ENCODE measurements around the gene SUCO. TPM values are rescaled to one million over a fixed set of nuclear protein-coding genes. Genes with fewer than 3 reads are reported as not detected.
"Not testable (repeated sequence)": the region's sequence is repeated elsewhere in the genome, so short reads cannot be mapped to it uniquely, and the experiment has no call there.

Gene SUCO
- polyA plus RNA-seq, 1 donor (not counting 4 experiments of a cell fraction or from before 2014, with no cell fraction given): 13.8 TPM

DNA sequence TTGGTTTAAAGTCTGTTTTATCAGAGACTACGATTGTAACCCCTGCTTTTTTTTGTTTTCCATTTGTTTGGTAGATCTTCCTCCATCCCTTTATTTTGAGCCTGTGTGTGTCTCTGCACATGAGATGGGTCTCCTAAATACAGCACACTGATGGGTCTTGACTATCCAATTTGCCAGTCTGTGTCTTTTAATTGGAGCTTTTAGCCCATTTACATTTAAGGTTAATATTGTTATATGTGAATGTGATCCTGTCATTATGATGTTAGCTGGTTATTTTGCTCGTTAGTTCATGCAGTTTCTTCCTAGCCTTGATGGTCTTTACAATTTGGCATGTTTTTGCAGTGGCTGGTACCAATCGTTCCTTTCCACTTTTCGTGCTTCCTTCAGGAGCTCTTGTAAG is 62.1 kb downstream of the SUCO start:
- DNase-seq (ENCODE audit: low read depth, low spot score); dilution Hi-C loops (cut with MboI; ENCODE audit: extremely low pct_ligation_motif_present, low sequenced_read_pairs); H3K4me1 ChIP-seq (ENCODE audit: control insufficient read depth, extremely low read depth, insufficient read depth, low read length); H3K9me3 ChIP-seq (ENCODE audit: control insufficient read depth, low read depth, low read length); H3K27ac ChIP-seq (ENCODE audit: control insufficient read depth, insufficient read depth, low read length); H3K4me3 ChIP-seq (ENCODE audit: control insufficient read depth in 2 of 3, extremely low read depth in 1 of 3, insufficient read depth in 2 of 3, low read depth in 1 of 3, low read length in 3 of 3); H3K79me2 ChIP-seq (ENCODE audit: control insufficient read depth, insufficient read depth, low read length); H3K27me3 ChIP-seq (ENCODE audit: control insufficient read depth, extremely low read depth, insufficient read depth, low read length); FAIRE-seq; H3K9ac ChIP-seq (ENCODE audit: control insufficient read depth, extremely low read depth, insufficient read depth, low read length); H3K9me1 ChIP-seq (ENCODE audit: control insufficient read depth, extremely low read depth, insufficient read depth, low read length); H4K20me1 ChIP-seq (ENCODE audit: control insufficient read depth, extremely low read depth, insufficient read depth, low read length); H2AFZ ChIP-seq (ENCODE audit: control insufficient read depth, low read length); H3K4me2 ChIP-seq (ENCODE audit: control insufficient read depth, extremely low read depth, insufficient read depth, low read depth, low read length): not testable (repeated sequence)
- H3K36me3 ChIP-seq (ENCODE audit: control insufficient read depth in 2 of 2, extremely low read depth in 1 of 2, insufficient read depth in 2 of 2, low read length in 2 of 2): peaks cover 5 to 12% of the 10 kb centered on the region in 2 experiments

DNA sequence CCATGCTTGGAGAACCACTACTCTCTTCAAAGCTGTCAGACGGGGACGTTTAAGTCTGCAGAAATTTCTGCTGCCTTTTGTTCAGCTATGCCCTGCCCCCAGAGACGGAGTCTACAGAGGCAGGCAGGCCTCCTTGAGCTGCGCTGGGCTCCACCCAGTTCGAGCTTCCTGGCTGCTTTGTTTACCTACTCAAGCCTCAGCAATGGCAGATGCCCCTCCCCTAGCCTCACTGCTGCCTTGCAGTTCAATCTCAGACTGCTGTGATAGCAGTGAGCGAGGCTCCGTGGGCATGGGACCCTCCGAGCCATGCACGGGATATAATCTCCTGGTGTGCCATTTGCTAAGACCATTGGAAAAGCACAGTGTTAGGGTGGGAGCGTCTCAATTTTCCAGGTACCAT is 63.8 kb downstream of the SUCO start:
- H3K9me1 ChIP-seq (ENCODE audit: control insufficient read depth, extremely low read depth, insufficient read depth, low read length); H4K20me1 ChIP-seq (ENCODE audit: control insufficient read depth, extremely low read depth, insufficient read depth, low read length); DNase-seq (ENCODE audit: low read depth, low spot score); H3K36me3 ChIP-seq (ENCODE audit: control insufficient read depth in 2 of 2, extremely low read depth in 1 of 2, insufficient read depth in 2 of 2, low read length in 2 of 2); H2AFZ ChIP-seq (ENCODE audit: control insufficient read depth, low read length); H3K9me3 ChIP-seq (ENCODE audit: control insufficient read depth, low read depth, low read length); FAIRE-seq; H3K4me3 ChIP-seq (ENCODE audit: control insufficient read depth in 2 of 3, extremely low read depth in 1 of 3, insufficient read depth in 2 of 3, low read depth in 1 of 3, low read length in 3 of 3); H3K4me2 ChIP-seq (ENCODE audit: control insufficient read depth, extremely low read depth, insufficient read depth, low read depth, low read length); H3K27ac ChIP-seq (ENCODE audit: control insufficient read depth, insufficient read depth, low read length); H3K9ac ChIP-seq (ENCODE audit: control insufficient read depth, extremely low read depth, insufficient read depth, low read length); H3K27me3 ChIP-seq (ENCODE audit: control insufficient read depth, extremely low read depth, insufficient read depth, low read length); dilution Hi-C loops (cut with MboI; ENCODE audit: extremely low pct_ligation_motif_present, low sequenced_read_pairs); H3K79me2 ChIP-seq (ENCODE audit: control insufficient read depth, insufficient read depth, low read length): not testable (repeated sequence)
- peaks cover 11% of the 10 kb centered on the region for H3K4me1 ChIP-seq (ENCODE audit: control insufficient read depth, extremely low read depth, insufficient read depth, low read length)

DNA sequence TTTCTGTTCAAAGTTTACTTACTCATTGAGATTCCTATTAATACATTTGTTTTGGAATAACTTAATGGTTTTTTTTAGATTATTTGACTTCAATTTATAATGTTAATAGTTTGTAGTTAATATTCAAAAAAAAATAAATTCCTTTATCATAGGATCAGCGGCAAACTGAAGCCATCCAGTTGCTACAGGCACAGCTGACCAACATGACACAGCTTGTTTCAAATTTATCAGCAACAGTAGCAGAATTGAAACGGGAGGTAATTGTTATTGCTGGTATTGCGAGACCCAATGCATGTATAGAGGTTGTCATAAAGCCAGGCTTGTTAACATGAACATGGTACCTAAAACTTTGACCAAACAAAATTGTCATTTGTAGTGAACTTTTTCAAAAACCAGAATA is 67.0 kb downstream of the SUCO start:
- no peaks in the 10 kb centered on the region for H3K9me3 ChIP-seq (ENCODE audit: control insufficient read depth, low read depth, low read length)
- no peak overlapping the region for H3K9ac ChIP-seq (ENCODE audit: control insufficient read depth, extremely low read depth, insufficient read depth, low read length)
- H3K4me2 ChIP-seq (ENCODE audit: control insufficient read depth, extremely low read depth, insufficient read depth, low read depth, low read length): peak overlapping the region; percentile 10
- no peaks in the 10 kb centered on the region for H3K79me2 ChIP-seq (ENCODE audit: control insufficient read depth, insufficient read depth, low read length)
- DNase-seq (ENCODE audit: low read depth, low spot score) (no peak), FAIRE-seq (no peak)
- peaks cover 11% of the 10 kb centered on the region for H3K4me1 ChIP-seq (ENCODE audit: control insufficient read depth, extremely low read depth, insufficient read depth, low read length)
- H3K27me3 ChIP-seq (ENCODE audit: control insufficient read depth, extremely low read depth, insufficient read depth, low read length): no peaks in the 10 kb centered on the region
- H2AFZ ChIP-seq (ENCODE audit: control insufficient read depth, low read length): no peak overlapping the region
- H3K4me3 ChIP-seq (ENCODE audit: control insufficient read depth in 2 of 3, extremely low read depth in 1 of 3, insufficient read depth in 2 of 3, low read depth in 1 of 3, low read length in 3 of 3): no peak overlapping the region
- peaks cover 0 to 9% of the 10 kb centered on the region in 2 experiments for H3K36me3 ChIP-seq (ENCODE audit: control insufficient read depth in 2 of 2, extremely low read depth in 1 of 2, insufficient read depth in 2 of 2, low read length in 2 of 2)
- dilution Hi-C loops (cut with MboI; ENCODE audit: extremely low pct_ligation_motif_present, low sequenced_read_pairs): loop anchor here (25.0 kb wide), 1 partner anchor 112 kb away; no protein-coding TSS in a partner anchor
- H3K9me1 ChIP-seq (ENCODE audit: control insufficient read depth, extremely low read depth, insufficient read depth, low read length): no peaks in the 10 kb centered on the region
- no peak for TF ChIP-seq EZH2 (IDR thresholded peaks at IDR 0.05; ENCODE audit: low read length)
- TF ChIP-seq, protein P1, sequence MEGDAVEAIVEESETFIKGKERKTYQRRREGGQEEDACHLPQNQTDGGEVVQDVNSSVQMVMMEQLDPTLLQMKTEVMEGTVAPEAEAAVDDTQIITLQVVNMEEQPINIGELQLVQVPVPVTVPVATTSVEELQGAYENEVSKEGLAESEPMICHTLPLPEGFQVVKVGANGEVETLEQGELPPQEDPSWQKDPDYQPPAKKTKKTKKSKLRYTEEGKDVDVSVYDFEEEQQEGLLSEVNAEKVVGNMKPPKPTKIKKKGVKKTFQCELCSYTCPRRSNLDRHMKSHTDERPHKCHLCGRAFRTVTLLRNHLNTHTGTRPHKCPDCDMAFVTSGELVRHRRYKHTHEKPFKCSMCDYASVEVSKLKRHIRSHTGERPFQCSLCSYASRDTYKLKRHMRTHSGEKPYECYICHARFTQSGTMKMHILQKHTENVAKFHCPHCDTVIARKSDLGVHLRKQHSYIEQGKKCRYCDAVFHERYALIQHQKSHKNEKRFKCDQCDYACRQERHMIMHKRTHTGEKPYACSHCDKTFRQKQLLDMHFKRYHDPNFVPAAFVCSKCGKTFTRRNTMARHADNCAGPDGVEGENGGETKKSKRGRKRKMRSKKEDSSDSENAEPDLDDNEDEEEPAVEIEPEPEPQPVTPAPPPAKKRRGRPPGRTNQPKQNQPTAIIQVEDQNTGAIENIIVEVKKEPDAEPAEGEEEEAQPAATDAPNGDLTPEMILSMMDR (optimal IDR thresholded peaks at IDR 0.05 in 1 of 3, IDR thresholded peaks at IDR 0.05 in 1 of 3, conservative IDR thresholded peaks at IDR 0.05 in 1 of 3; ENCODE audit: extremely low read depth in 1 of 3, insufficient read depth in 2 of 3, low read length in 3 of 3): no peak
- H4K20me1 ChIP-seq (ENCODE audit: control insufficient read depth, extremely low read depth, insufficient read depth, low read length): no peaks in the 10 kb centered on the region
- peak overlapping the region; percentile 31 for H3K27ac ChIP-seq (ENCODE audit: control insufficient read depth, insufficient read depth, low read length)

Data from keratinocyte (primary cell).